NCI-H1105 treated with DMSO at 0.1 percent for 48 hours (cell line): Measurements from ENCODE around the gene SLC6A6.

Experiments
- DNase-seq: peaks from one replicate; lab custom pipeline; 2025; lab: John Stamatoyannopoulos, UW

Gene SLC6A6

GRCh38 chr3:14454639-14455310 lies 52.4 kb downstream of the SLC6A6 start:
- no peak for DNase-seq

GRCh38 chr3:14455571-14456317 lies 53.3 kb downstream of the SLC6A6 start:
- no peak for DNase-seq

- no peak for DNase-seq
Measured at GRCh38 chr3:14456794-14457193, 54.4 kb downstream of the SLC6A6 start.

- DNase-seq: no peak
Measured at GRCh38 chr3:14457481-14457880, 55.1 kb downstream of the SLC6A6 start.

- no peak for DNase-seq
Measured at GRCh38 chr3:14457999-14458398, 55.6 kb downstream of the SLC6A6 start.

- no peak for DNase-seq
Measured at GRCh38 chr3:14458434-14459275, 56.2 kb downstream of the SLC6A6 start.

GRCh38 chr3:14459384-14459783 lies 57.0 kb downstream of the SLC6A6 start:
- no peak for DNase-seq

GRCh38 chr3:14459787-14460186 lies 57.4 kb downstream of the SLC6A6 start:
- no peak for DNase-seq

GRCh38 chr3:14460342-14461005 lies 58.1 kb downstream of the SLC6A6 start:
- no peak for DNase-seq

GRCh38 chr3:14461006-14461747 lies 58.8 kb downstream of the SLC6A6 start:
- no peak for DNase-seq

GRCh38 chr3:14461748-14462324 lies 59.4 kb downstream of the SLC6A6 start:
- peak; percentile 26 for DNase-seq

- no peak for DNase-seq
Measured at GRCh38 chr3:14462738-14463137, 60.3 kb downstream of the SLC6A6 start.

- DNase-seq: no peak
Measured at GRCh38 chr3:14463330-14464140, 61.1 kb downstream of the SLC6A6 start.

- no peak for DNase-seq
Measured at GRCh38 chr3:14464141-14464465, 61.7 kb downstream of the SLC6A6 start.

GRCh38 chr3:14464521-14464920 lies 62.1 kb downstream of the SLC6A6 start:
- no peak for DNase-seq

GRCh38 chr3:14465425-14465824 lies 63.0 kb downstream of the SLC6A6 start:
- no peak for DNase-seq

GRCh38 chr3:14466179-14466903 lies 63.9 kb downstream of the SLC6A6 start:
- no peak for DNase-seq

- no peak for DNase-seq
Measured at GRCh38 chr3:14467814-14468620, 65.6 kb downstream of the SLC6A6 start.

GRCh38 chr3:14468621-14468981 lies 66.2 kb downstream of the SLC6A6 start:
- DNase-seq: no peak
